Breast epithelium (tissue), 4 donors: ENCODE results near the gene SDC3. TPM values are rescaled to one million over a fixed set of nuclear protein-coding genes. Genes with fewer than 3 reads are reported as not detected.
"Not testable (repeated sequence)": the region's sequence is repeated elsewhere in the genome, so short reads cannot be mapped to it uniquely, and the experiment has no call there.

ENCODE experiments used
- DNase-seq, 2 donors: peaks; one replicate each; pipeline ENCODE4 v3.0.0-alpha.2; 2019; ENCODE audit warnings: low spot score in 2 of 2
- H3K27ac ChIP-seq, 2 donors: fragments of 200-600 bp; sonication (generic) in 1 of 2; one replicate each; pipeline ENCODE4 v1.5.1; 2016 to 2019; ENCODE audit warnings: mild to moderate bottlenecking in 1 of 2
- H3K27me3 ChIP-seq, 2 donors: fragments of 200-600 bp; sonication (generic) in 1 of 2; one replicate each; pipeline versions ENCODE4 v1.5.1 to v1.6.0; 2017 to 2019; ENCODE audit warnings: control low read depth in 1 of 2, mild to moderate bottlenecking in 1 of 2
- H3K36me3 ChIP-seq: fragments of 200-600 bp; one replicate; pipeline ENCODE4 v1.5.1; 2019
- H3K4me1 ChIP-seq, 2 donors: fragments of 200-600 bp; sonication (generic); one replicate each; pipeline ENCODE4 v1.5.1; 2016 to 2019; ENCODE audit warnings: control low read depth in 1 of 2
- H3K4me3 ChIP-seq, 3 donors: fragments of 200-600 bp; sonication (generic); 1 replicate in 2 of 3; 2 replicates in 1 of 3; pipeline ENCODE4 v1.5.1; 2016 to 2019; ENCODE audit warnings: mild to moderate bottlenecking in 3 of 3, moderate library complexity in 2 of 3
- H3K9me3 ChIP-seq, 2 donors: fragments of 200-600 bp; sonication (generic) in 1 of 2; one replicate each; pipeline ENCODE4 v1.5.1; 2016 to 2019; ENCODE audit warnings: control low read depth in 1 of 2
- CTCF ChIP-seq, 3 donors: fragments of 450-650 bp; IDR thresholded peaks; one replicate each; pipeline ENCODE4 v1.5.1; 2016 to 2017; ENCODE audit warnings: antibody characterized with exemption in 3 of 3, mild to moderate bottlenecking in 3 of 3, moderate library complexity in 3 of 3
- POLR2A ChIP-seq: fragments of 450-650 bp; IDR thresholded peaks from one replicate; pipeline ENCODE4 v1.6.1; 2016; ENCODE audit warnings: antibody characterized with exemption, mild to moderate bottlenecking, moderate library complexity
- POLR2AphosphoS5 ChIP-seq, 3 donors: sonication (generic); formaldehyde crosslinking; IDR thresholded peaks; one replicate each; pipeline ENCODE4 v1.6.1; 2017; ENCODE audit warnings: antibody characterized with exemption in 3 of 3
- intact Hi-C: fragments of 100-400 bp; cut with DNase I; formaldehyde crosslinking; loops from one replicate; pipeline ENCODE4 v1.15.1; 2023; ENCODE audit warnings: low total_unique reads
- total RNA-seq, 3 donors: library from RNA; depleted of rRNA; stranded (reverse); fragments of >200 nt; gene quantifications; one replicate each; pipeline ENCODE4 v1.1.0, GENCODE V29; 2016

The SDC3 gene
- total RNA-seq, 3 donors from 2014 or later = 16.5 to 37.8 (median 26.2) TPM

- Histone ChIP-seq H3K27ac (no peak overlapping the region), H3K4me3 (no peak overlapping the region), H3K36me3 (peaks cover 6% of the 10 kb centered on the region), H3K9me3 (no peaks in the 10 kb centered on the region), H3K4me1 (no peaks in the 10 kb centered on the region), H3K27me3 (no peaks in the 10 kb centered on the region)
- TF ChIP-seq CTCF (IDR thresholded peaks at IDR 0.05) = no peak
- TF ChIP-seq POLR2A = no peak
- no peak for TF ChIP-seq POLR2AphosphoS5 (IDR thresholded peaks at IDR 0.05)
- intact Hi-C loops = no loop called here
- DNase-seq = no peak
These were observed 38.7 kb upstream of the SDC3 start for GRCh38 chr1:30947212-30947611.

GRCh38 chr1:30942326-30942963, 33.9 kb upstream of the SDC3 start:
- TF ChIP-seq CTCF (IDR thresholded peaks at IDR 0.05) = no peak
- TF ChIP-seq POLR2AphosphoS5 (IDR thresholded peaks at IDR 0.05) = no peak
- TF ChIP-seq POLR2A = no peak
- no peak overlapping the region for H3K27ac ChIP-seq
- H3K36me3 ChIP-seq = peaks cover 13% of the 10 kb centered on the region
- no peak overlapping the region for H3K4me3 ChIP-seq
- no peak for DNase-seq
- no peaks in the 10 kb centered on the region for H3K4me1 ChIP-seq
- no peaks in the 10 kb centered on the region for H3K9me3 ChIP-seq
- no peaks in the 10 kb centered on the region for H3K27me3 ChIP-seq
- intact Hi-C loops = no loop called here

- H3K4me1 ChIP-seq = no peaks in the 10 kb centered on the region
- no peak overlapping the region for H3K27ac ChIP-seq
- no peak for TF ChIP-seq POLR2A
- no peak for TF ChIP-seq POLR2AphosphoS5 (IDR thresholded peaks at IDR 0.05)
- TF ChIP-seq CTCF (IDR thresholded peaks at IDR 0.05) = no peak
- H3K4me3 ChIP-seq = no peak overlapping the region
- intact Hi-C loops = no loop called here
- no peaks in the 10 kb centered on the region for H3K27me3 ChIP-seq
- H3K9me3 ChIP-seq = no peaks in the 10 kb centered on the region
- peaks cover 13% of the 10 kb centered on the region for H3K36me3 ChIP-seq
- no peak for DNase-seq
These were observed 32.0 kb upstream of the SDC3 start for GRCh38 chr1:30940541-30940940.

- Histone ChIP-seq H3K4me1 (no peaks in the 10 kb centered on the region), H3K36me3 (peaks cover 17% of the 10 kb centered on the region), H3K9me3 (no peaks in the 10 kb centered on the region), H3K27me3 (no peaks in the 10 kb centered on the region), H3K27ac (no peak overlapping the region), H3K4me3 (no peak overlapping the region)
- DNase-seq = no peak
- intact Hi-C loops = no loop called here
- no peak for TF ChIP-seq POLR2AphosphoS5 (IDR thresholded peaks at IDR 0.05)
- no peak for TF ChIP-seq CTCF (IDR thresholded peaks at IDR 0.05)
- TF ChIP-seq POLR2A = no peak
These were observed 28.1 kb upstream of the SDC3 start for GRCh38 chr1:30936541-30937171.

- H3K4me1 ChIP-seq, H3K27ac ChIP-seq, H3K9me3 ChIP-seq, intact Hi-C loops, H3K27me3 ChIP-seq, DNase-seq, H3K36me3 ChIP-seq, H3K4me3 ChIP-seq: not testable (repeated sequence)
These were observed 27.2 kb upstream of the SDC3 start for GRCh38 chr1:30935758-30936157.
